SU-DHL-6 (cell line): ENCODE measurements around the gene KCNN1.

Experiments used
- H2AFZ ChIP-seq: fragments of 200-600 bp; sonication (generic); 2 replicates; pipeline ENCODE4 v1.6.1; 2014; ENCODE audit warnings: low read depth, mild to moderate bottlenecking, moderate library complexity, mixed read lengths, antibody characterized with exemption, low read length; ENCODE audit not compliant: severe bottlenecking
- H3F3A ChIP-seq: fragments of 200-600 bp; shearing (Covaris generic); 2 replicates; pipeline ENCODE4 v1.6.0; 2016; ENCODE audit warnings: antibody characterized with exemption, mild to moderate bottlenecking; ENCODE audit not compliant: insufficient read depth
- H3K27ac ChIP-seq: fragments of 200-600 bp; sonication (generic); 2 replicates; pipeline ENCODE4 v1.5.1; 2016; ENCODE audit warnings: low read depth, mild to moderate bottlenecking, low read length, moderate library complexity, mixed read lengths
- H3K27me3 ChIP-seq: fragments of 200-600 bp; sonication (generic), shearing (Covaris generic); 2 replicates; pipeline ENCODE4 v1.6.0; 2014; ENCODE audit warnings: mild to moderate bottlenecking, low read length
- H3K36me3 ChIP-seq: fragments of 200-600 bp; sonication (generic); 2 replicates; pipeline ENCODE4 v1.6.1; 2014; ENCODE audit warnings: mild to moderate bottlenecking, low read length, mixed read lengths
- H3K4me2 ChIP-seq: fragments of 300-600, 200-600 bp; shearing (Covaris generic), sonication (generic); 2 replicates; pipeline ENCODE4 v1.6.0; 2014; ENCODE audit warnings: low read length, low read depth, mild to moderate bottlenecking; ENCODE audit not compliant: poor library complexity, severe bottlenecking
- H3K4me3 ChIP-seq: fragments of 200-600 bp; sonication (generic); 2 replicates; pipeline ENCODE4 v1.5.1; 2014; ENCODE audit warnings: antibody characterized with exemption, low read length, mild to moderate bottlenecking, mixed read lengths; ENCODE audit not compliant: insufficient read depth, poor library complexity, severe bottlenecking
- H3K79me2 ChIP-seq: fragments of 200-600 bp; sonication (generic); 2 replicates; pipeline ENCODE4 v1.6.1; 2014; ENCODE audit warnings: mild to moderate bottlenecking, low read length, moderate library complexity; ENCODE audit not compliant: insufficient read depth
- H3K9ac ChIP-seq: fragments of 200-600 bp; sonication (generic); 2 replicates; pipeline ENCODE4 v1.7.0; 2014; ENCODE audit warnings: mild to moderate bottlenecking, low read length
- H3K9me2 ChIP-seq: fragments of 200-600 bp; sonication (generic); replicated peaks from 2 replicates; pipeline ENCODE4 v1.6.1; 2014; ENCODE audit warnings: low read length; ENCODE audit not compliant: insufficient read depth
- H3K9me3 ChIP-seq: fragments of 200-600 bp; sonication (generic); 2 replicates; pipeline ENCODE4 v1.6.1; 2014; ENCODE audit warnings: low read length, mixed read lengths; ENCODE audit not compliant: insufficient read depth
- H4K20me1 ChIP-seq: fragments of 200-600 bp; sonication (generic); 2 replicates; pipeline ENCODE4 v1.6.1; 2014; ENCODE audit warnings: low read depth, mild to moderate bottlenecking, antibody characterized with exemption, low read length, moderate library complexity, mixed read lengths
- CTCF ChIP-seq: fragments of 200-600 bp; sonication (generic); IDR thresholded peaks from one replicate; pipeline ENCODE4 v1.5.1; 2017; ENCODE audit warnings: antibody characterized with exemption, mild to moderate bottlenecking, low read length, moderate library complexity; ENCODE audit not compliant: insufficient read depth, poor library complexity, severe bottlenecking
- EZH2phosphoT487 ChIP-seq: fragments of 200-600 bp; sonication (generic), shearing (Covaris generic); conservative IDR thresholded peaks from 2 replicates; pipeline ENCODE4 v1.6.1; 2018; ENCODE audit warnings: mild to moderate bottlenecking, antibody characterized with exemption, low read length, moderate library complexity, mixed read lengths

KCNN1 gene

GRCh38 chr19:17942181-17942580 lies 24.7 kb upstream of the KCNN1 start:
- Histone ChIP-seq H2AFZ (no peak overlapping the region), H3F3A (peaks cover 11% of the 10 kb centered on the region), H3K9me2 (no peaks in the 10 kb centered on the region), H3K9ac (no peak overlapping the region), H3K27ac (no peak overlapping the region), H3K79me2 (no peaks in the 10 kb centered on the region), H3K27me3 (no peaks in the 10 kb centered on the region), H3K4me3 (no peak overlapping the region), H3K4me2 (no peak overlapping the region), H3K36me3 (no peaks in the 10 kb centered on the region), H4K20me1 (no peaks in the 10 kb centered on the region), H3K9me3 (no peaks in the 10 kb centered on the region)
- TF ChIP-seq EZH2phosphoT487: no peak
- TF ChIP-seq CTCF: no peak

- H3K27ac ChIP-seq: no peak overlapping the region
- peaks cover 14% of the 10 kb centered on the region for H3F3A ChIP-seq
- H3K4me3 ChIP-seq: no peak overlapping the region
- no peaks in the 10 kb centered on the region for H3K36me3 ChIP-seq
- TF ChIP-seq CTCF (no peak), EZH2phosphoT487 (no peak)
- H3K9me3 ChIP-seq: no peaks in the 10 kb centered on the region
- H3K27me3 ChIP-seq: no peaks in the 10 kb centered on the region
- H4K20me1 ChIP-seq: no peaks in the 10 kb centered on the region
- no peak overlapping the region for H2AFZ ChIP-seq
- H3K9me2 ChIP-seq: no peaks in the 10 kb centered on the region
- H3K9ac ChIP-seq: no peak overlapping the region
- H3K4me2 ChIP-seq: no peak overlapping the region
- H3K79me2 ChIP-seq: no peaks in the 10 kb centered on the region
Measured at GRCh38 chr19:17942582-17943273, 24.2 kb upstream of the KCNN1 start.

GRCh38 chr19:17943274-17944221 lies 23.4 kb upstream of the KCNN1 start:
- H3F3A ChIP-seq: peaks cover 14% of the 10 kb centered on the region
- H3K9ac ChIP-seq: no peak overlapping the region
- no peak overlapping the region for H3K27ac ChIP-seq
- no peak overlapping the region for H3K4me3 ChIP-seq
- H3K9me2 ChIP-seq: no peaks in the 10 kb centered on the region
- H3K9me3 ChIP-seq: no peaks in the 10 kb centered on the region
- no peak overlapping the region for H2AFZ ChIP-seq
- no peaks in the 10 kb centered on the region for H3K27me3 ChIP-seq
- TF ChIP-seq CTCF (no peak), EZH2phosphoT487 (no peak)
- H3K4me2 ChIP-seq: no peak overlapping the region
- no peaks in the 10 kb centered on the region for H3K79me2 ChIP-seq
- no peaks in the 10 kb centered on the region for H4K20me1 ChIP-seq
- no peaks in the 10 kb centered on the region for H3K36me3 ChIP-seq
